ENCODE data around the gene MTERF2.

GRCh38 chr12:107017042-107017441 is 30.1 kb upstream of the MTERF2 start:
- TF ChIP-seq MAX (IDR thresholded peaks at IDR 0.05; ENCODE audit: insufficient read depth, insufficient read length) (no peak), MYC (IDR thresholded peaks at IDR 0.05; ENCODE audit: low read depth, low read length) (no peak), POLR2AphosphoS5 (IDR thresholded peaks at IDR 0.05; ENCODE audit: insufficient read depth, low read depth, low read length) (no peak), CTCF (IDR thresholded peaks at IDR 0.05; ENCODE audit: extremely low read depth in 1 of 2, insufficient read depth in 1 of 2, low read depth in 1 of 2, low read length in 2 of 2) (no peak), EZH2 (IDR thresholded peaks at IDR 0.05; ENCODE audit: borderline replicate concordance, low read depth, low read length, severe bottlenecking) (no peak), GATA2 (IDR thresholded peaks at IDR 0.05; ENCODE audit: insufficient read depth, insufficient read length, low read depth, low read length) (no peak), POLR2A (IDR thresholded peaks at IDR 0.05; ENCODE audit: low read depth, low read length) (no peak), FOS (IDR thresholded peaks at IDR 0.05; ENCODE audit: borderline replicate concordance, insufficient read depth, low read length) (no peak), JUN (IDR thresholded peaks at IDR 0.05; ENCODE audit: borderline replicate concordance, insufficient read depth, insufficient read length, low read depth) (no peak)
